PFSK-1 (cell line): ENCODE measurements around the gene SELENOV.

Source experiments
- POLR2AphosphoS5 ChIP-seq: IDR thresholded peaks from 2 replicates; pipeline ENCODE4 v1.6.1; 2012; ENCODE audit warnings: low read depth, mild to moderate bottlenecking, control low read depth, low read length, moderate library complexity
- SIN3A ChIP-seq: IDR thresholded peaks from 2 replicates; pipeline ENCODE4 v1.6.1; 2012; ENCODE audit warnings: mild to moderate bottlenecking, low read length, moderate library complexity, borderline replicate concordance; ENCODE audit not compliant: insufficient read depth
- TF ChIP-seq, protein P1 (sequence below), 2 experiments: IDR thresholded peaks; 2 replicates each; pipeline versions ENCODE4 v1.6.1 to v1.8.0; 2011 to 2012; ENCODE audit warnings: low read depth in 2 of 2, low read length in 2 of 2, control low read depth in 1 of 2, inconsistent platforms in 1 of 2, mild to moderate bottlenecking in 1 of 2, moderate library complexity in 1 of 2; ENCODE audit not compliant: insufficient read depth in 1 of 2

GRCh38 chr19:39499932-39500331 lies 15.0 kb upstream of the SELENOV start:
- no peak for TF ChIP-seq POLR2AphosphoS5
- no peak for TF ChIP-seq SIN3A
- TF ChIP-seq, protein P1, sequence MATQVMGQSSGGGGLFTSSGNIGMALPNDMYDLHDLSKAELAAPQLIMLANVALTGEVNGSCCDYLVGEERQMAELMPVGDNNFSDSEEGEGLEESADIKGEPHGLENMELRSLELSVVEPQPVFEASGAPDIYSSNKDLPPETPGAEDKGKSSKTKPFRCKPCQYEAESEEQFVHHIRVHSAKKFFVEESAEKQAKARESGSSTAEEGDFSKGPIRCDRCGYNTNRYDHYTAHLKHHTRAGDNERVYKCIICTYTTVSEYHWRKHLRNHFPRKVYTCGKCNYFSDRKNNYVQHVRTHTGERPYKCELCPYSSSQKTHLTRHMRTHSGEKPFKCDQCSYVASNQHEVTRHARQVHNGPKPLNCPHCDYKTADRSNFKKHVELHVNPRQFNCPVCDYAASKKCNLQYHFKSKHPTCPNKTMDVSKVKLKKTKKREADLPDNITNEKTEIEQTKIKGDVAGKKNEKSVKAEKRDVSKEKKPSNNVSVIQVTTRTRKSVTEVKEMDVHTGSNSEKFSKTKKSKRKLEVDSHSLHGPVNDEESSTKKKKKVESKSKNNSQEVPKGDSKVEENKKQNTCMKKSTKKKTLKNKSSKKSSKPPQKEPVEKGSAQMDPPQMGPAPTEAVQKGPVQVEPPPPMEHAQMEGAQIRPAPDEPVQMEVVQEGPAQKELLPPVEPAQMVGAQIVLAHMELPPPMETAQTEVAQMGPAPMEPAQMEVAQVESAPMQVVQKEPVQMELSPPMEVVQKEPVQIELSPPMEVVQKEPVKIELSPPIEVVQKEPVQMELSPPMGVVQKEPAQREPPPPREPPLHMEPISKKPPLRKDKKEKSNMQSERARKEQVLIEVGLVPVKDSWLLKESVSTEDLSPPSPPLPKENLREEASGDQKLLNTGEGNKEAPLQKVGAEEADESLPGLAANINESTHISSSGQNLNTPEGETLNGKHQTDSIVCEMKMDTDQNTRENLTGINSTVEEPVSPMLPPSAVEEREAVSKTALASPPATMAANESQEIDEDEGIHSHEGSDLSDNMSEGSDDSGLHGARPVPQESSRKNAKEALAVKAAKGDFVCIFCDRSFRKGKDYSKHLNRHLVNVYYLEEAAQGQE (IDR thresholded peaks at IDR 0.05; ENCODE audit: insufficient read depth in 1 of 2, low read depth in 2 of 2, low read length in 2 of 2) = no peak
